ENCODE data around the gene PTGFRN.

GRCh38 chr1:117032266-117032665 lies 122.5 kb downstream of the PTGFRN start:
- no peak for TF ChIP-seq CTCF (IDR thresholded peaks at IDR 0.05)
- no peak for TF ChIP-seq POLR2A (IDR thresholded peaks at IDR 0.05)
- TF ChIP-seq POLR2AphosphoS5 (IDR thresholded peaks at IDR 0.05): no peak

Measured in sigmoid colon (tissue), 4 donors.